IMR-90 (cell line): ENCODE data around the gene CRACDL. TPM values are rescaled to one million over a fixed set of nuclear protein-coding genes. Genes with fewer than 3 reads are reported as not detected.

ENCODE experiments used
- ATAC-seq: fragments of 200-7000 bp; cut with Tn5 transposase; 2 replicates; pipeline ENCODE4 v1.9.1; 2020; ENCODE audit warnings: low read depth, mild to moderate bottlenecking, moderate library complexity
- BruUV-seq: library from RNA; stranded (reverse); fragments of 400-500 nt; replicated peaks from 2 replicates; lab custom pipeline; 2021; lab: Mats Ljungman, UMichigan
- CTCF ChIA-PET: fragments of 300-600 bp; formaldehyde crosslinking; extraction: SDS; loops from one replicate; lab custom pipeline; 2021; ENCODE audit warnings: antibody characterized with exemption; lab: Yijun Ruan, JAX
- POLR2A ChIA-PET: fragments of 300-600 bp; sonication (Branson Sonifier 250); formaldehyde crosslinking; loops from one replicate; lab custom pipeline; 2022; ENCODE audit warnings: antibody characterized with exemption; ENCODE audit not compliant: unreplicated experiment; lab: Charles Lee
- DNase-seq: peaks from one replicate; pipeline ENCODE4 v3.0.0; 2013
- H2AFZ ChIP-seq: replicated peaks from 2 replicates; pipeline ENCODE3; 2013; ENCODE audit warnings: low read length, mild to moderate bottlenecking; ENCODE audit not compliant: poor library complexity
- H2AK5ac ChIP-seq: 2 replicates; pipeline ENCODE4 v1.6.1; 2013; ENCODE audit warnings: low read depth, low read length, inconsistent platforms
- H2AK9ac ChIP-seq: replicated peaks from 2 replicates; pipeline ENCODE3; 2013; ENCODE audit warnings: mild to moderate bottlenecking, low read depth, low read length, moderate library complexity; ENCODE audit not compliant: poor library complexity
- H2BK120ac ChIP-seq: 2 replicates; pipeline ENCODE4 v1.6.1; 2013; ENCODE audit warnings: low read depth, low read length, inconsistent platforms
- H2BK15ac ChIP-seq: 3 replicates; pipeline ENCODE4 v1.6.1; 2013; ENCODE audit warnings: low read depth, low read length, inconsistent platforms
- H2BK20ac ChIP-seq: 2 replicates; pipeline ENCODE4 v1.6.1; 2013; ENCODE audit warnings: low read depth, mild to moderate bottlenecking, inconsistent platforms, low read length, moderate library complexity
- H2BK5ac ChIP-seq: 2 replicates; pipeline ENCODE4 v1.6.1; 2013; ENCODE audit warnings: mild to moderate bottlenecking, low read depth, low read length, inconsistent platforms; ENCODE audit not compliant: poor library complexity, severe bottlenecking
- H3K14ac ChIP-seq: replicated peaks from 2 replicates; pipeline ENCODE4 v1.6.1; 2013; ENCODE audit warnings: low read depth, low read length, inconsistent platforms
- H3K18ac ChIP-seq: 2 replicates; pipeline ENCODE4 v1.6.1; 2013; ENCODE audit warnings: low read depth, low read length, control low read depth
- H3K23ac ChIP-seq: 2 replicates; pipeline ENCODE4 v1.6.1; 2013; ENCODE audit warnings: low read depth, low read length, inconsistent platforms
- H3K27ac ChIP-seq: 2 replicates; pipeline ENCODE4 v1.5.1; 2013; ENCODE audit warnings: mild to moderate bottlenecking, control low read depth, low read length; ENCODE audit not compliant: insufficient read depth
- H3K27me3 ChIP-seq: 2 replicates; pipeline ENCODE4 v1.6.1; 2013; ENCODE audit warnings: low read length; ENCODE audit not compliant: control insufficient read depth, insufficient read depth
- H3K36me3 ChIP-seq: 2 replicates; pipeline ENCODE4 v1.6.1; 2013; ENCODE audit warnings: low read length, mixed read lengths; ENCODE audit not compliant: control insufficient read depth, insufficient read depth
- H3K4ac ChIP-seq: 2 replicates; pipeline ENCODE4 v1.6.1; 2013; ENCODE audit warnings: low read depth, low read length, inconsistent platforms
- H3K4me1 ChIP-seq: 2 replicates; pipeline ENCODE4 v1.6.1; 2013; ENCODE audit warnings: low read length, mixed read lengths; ENCODE audit not compliant: control insufficient read depth, insufficient read depth
- H3K4me2 ChIP-seq: 2 replicates; pipeline ENCODE4 v1.6.1; 2013; ENCODE audit warnings: low read depth, mild to moderate bottlenecking, control low read depth, low read length, moderate library complexity
- H3K4me3 ChIP-seq: 2 replicates; pipeline ENCODE4 v1.5.1; 2013; ENCODE audit warnings: low read depth, mild to moderate bottlenecking, control low read depth, low read length, moderate library complexity; ENCODE audit not compliant: insufficient read depth
- H3K56ac ChIP-seq: 2 replicates; pipeline ENCODE4 v1.6.1; 2013; ENCODE audit warnings: low read length, inconsistent platforms; ENCODE audit not compliant: insufficient read depth; ENCODE audit errors: extremely low read depth
- H3K79me1 ChIP-seq, 2 experiments: 2 replicates each; pipeline ENCODE4 v1.6.1; 2013; ENCODE audit warnings: low read length in 2 of 2, inconsistent platforms in 1 of 2, low read depth in 1 of 2
- H3K9ac ChIP-seq: 2 replicates; pipeline ENCODE4 v1.6.1; 2013; ENCODE audit warnings: low read depth, low read length, control low read depth
- H3K9me1 ChIP-seq: 2 replicates; pipeline ENCODE4 v1.6.1; 2013; ENCODE audit warnings: low read length, inconsistent platforms; ENCODE audit not compliant: insufficient read depth
- H3K9me3 ChIP-seq: 2 replicates; pipeline ENCODE4 v1.6.1; 2013; ENCODE audit warnings: low read length; ENCODE audit not compliant: control insufficient read depth, insufficient read depth
- H4K20me1 ChIP-seq: 2 replicates; pipeline ENCODE4 v1.6.1; 2013; ENCODE audit warnings: low read length, inconsistent platforms; ENCODE audit not compliant: insufficient read depth
- H4K5ac ChIP-seq: 2 replicates; pipeline ENCODE4 v1.6.1; 2013; ENCODE audit warnings: mild to moderate bottlenecking, low read depth, low read length, control low read depth
- H4K8ac ChIP-seq, 2 experiments: 2 replicates each; pipeline ENCODE4 v1.6.1; 2013; ENCODE audit warnings: low read depth in 2 of 2, low read length in 2 of 2, control low read depth in 1 of 2, inconsistent platforms in 1 of 2
- H4K91ac ChIP-seq: 2 replicates; pipeline ENCODE4 v1.6.1; 2013; ENCODE audit warnings: low read depth, low read length, inconsistent platforms; ENCODE audit not compliant: insufficient read depth
- BHLHE40 ChIP-seq: fragments of 150-350 bp; IDR thresholded peaks from 2 replicates; pipeline ENCODE4 v1.6.1; 2016; ENCODE audit warnings: mild to moderate bottlenecking, low read depth, low read length
- CEBPB ChIP-seq: IDR thresholded peaks from 2 replicates; pipeline ENCODE4 v1.6.1; 2012; ENCODE audit warnings: low read depth, low read length, improper control_type of control experiment
- CHD1 ChIP-seq: IDR thresholded peaks from 2 replicates; pipeline ENCODE4 v1.6.1; 2012; ENCODE audit warnings: low read depth, low read length, improper control_type of control experiment
- FOS ChIP-seq: fragments of 150-350 bp; IDR thresholded peaks from 2 replicates; pipeline ENCODE4 v1.6.1; 2016; ENCODE audit warnings: low read depth, low read length
- MAFK ChIP-seq: IDR thresholded peaks from 2 replicates; pipeline ENCODE4 v1.6.1; 2012; ENCODE audit warnings: low read depth, low read length, improper control_type of control experiment
- MAZ ChIP-seq: IDR thresholded peaks from 2 replicates; pipeline ENCODE4 v1.6.1; 2012; ENCODE audit warnings: low read depth, mild to moderate bottlenecking, low read length, improper control_type of control experiment, moderate library complexity, borderline replicate concordance
- MXI1 ChIP-seq: IDR thresholded peaks from 2 replicates; pipeline ENCODE4 v1.6.1; 2012; ENCODE audit warnings: low read depth, mild to moderate bottlenecking, low read length, moderate library complexity, borderline replicate concordance
- NFE2L2 ChIP-seq: fragments of 150-350 bp; IDR thresholded peaks from 2 replicates; pipeline ENCODE4 v1.6.1; 2016; ENCODE audit warnings: low read depth, mild to moderate bottlenecking, low read length
- POLR2A ChIP-seq: IDR thresholded peaks from 2 replicates; pipeline ENCODE4 v1.6.1; 2012; ENCODE audit warnings: mild to moderate bottlenecking, low read depth, low read length
- RAD21 ChIP-seq: IDR thresholded peaks from 2 replicates; pipeline ENCODE4 v1.6.1; 2012; ENCODE audit warnings: low read length, improper control_type of control experiment
- RCOR1 ChIP-seq: IDR thresholded peaks from 2 replicates; pipeline ENCODE4 v1.6.1; 2012; ENCODE audit warnings: mild to moderate bottlenecking, low read length, improper control_type of control experiment; ENCODE audit not compliant: insufficient replicate concordance
- RFX5 ChIP-seq: IDR thresholded peaks from 2 replicates; pipeline ENCODE4 v1.8.0; 2012; ENCODE audit warnings: low read depth, mild to moderate bottlenecking, low read length, moderate library complexity
- SMC3 ChIP-seq: fragments of 150-350 bp; IDR thresholded peaks from 2 replicates; pipeline ENCODE4 v1.6.1; 2016; ENCODE audit warnings: low read depth, mild to moderate bottlenecking, antibody characterized with exemption, low read length, moderate library complexity
- WGBS, 2 experiments: methylation state at CpG; one replicate each; pipeline versions ENCODE4 v1.1.5 to v1.1.7; 2013; ENCODE audit warnings: missing lambda C conversion rate in 2 of 2; ENCODE audit not compliant: insufficient read length in 1 of 2; ENCODE audit errors: extremely low coverage in 2 of 2; 5-methylcytosine and 5-hydroxymethylcytosine counted together
- dilution Hi-C: fragments of 300-500 bp; cut with HindIII; formaldehyde crosslinking; loops from one replicate; pipeline ENCODE4 v1.14.3; 2018; ENCODE audit warnings: low sequenced_read_pairs; ENCODE audit not compliant: unreplicated experiment
- in situ Hi-C: fragments of 300-500 bp; cut with MboI; formaldehyde crosslinking; loops from 3 replicates; pipeline ENCODE4 v1.14.3; 2019; ENCODE audit warnings: low sequenced_read_pairs, inconsistent platforms, mixed read lengths
- intact Hi-C: fragments of 100-400 bp; cut with micrococcal nuclease; formaldehyde crosslinking; loops from 2 replicates; pipeline ENCODE4 v1.10.0; 2022
- polyA plus RNA-seq, 3 experiments: library from polyadenylated mRNA; depleted of rRNA; stranded (reverse); fragments of >200 nt; gene quantifications; 2 replicates each; pipeline ENCODE4 v1.2.3, GENCODE V29; 2012; ENCODE audit warnings: low replicate concordance in 1 of 3
- total RNA-seq: library from RNA; depleted of rRNA; stranded (reverse); fragments of >200 nt; gene quantifications from 2 replicates; pipeline ENCODE4 v1.2.3, GENCODE V29; 2012
- TF ChIP-seq, protein P1 (sequence below): conservative IDR thresholded peaks from 2 replicates; pipeline ENCODE4 v1.5.1; 2012; ENCODE audit warnings: mild to moderate bottlenecking, low read depth, low read length, improper control_type of control experiment
- TF ChIP-seq, protein P2 (sequence below): fragments of 150-350 bp; IDR thresholded peaks from 2 replicates; pipeline ENCODE4 v1.6.1; 2017; ENCODE audit warnings: mild to moderate bottlenecking, antibody characterized with exemption, low read length, low read depth
- TF ChIP-seq, protein P3 (sequence below): fragments of 150-350 bp; IDR thresholded peaks from 2 replicates; pipeline ENCODE4 v1.6.1; 2016; ENCODE audit warnings: low read depth, mild to moderate bottlenecking, low read length, moderate library complexity, borderline replicate concordance

The CRACDL gene
- total and polyA plus RNA-seq, 2 of the 4 experiments (the other 2 are of a cell fraction): not detected

DNA sequence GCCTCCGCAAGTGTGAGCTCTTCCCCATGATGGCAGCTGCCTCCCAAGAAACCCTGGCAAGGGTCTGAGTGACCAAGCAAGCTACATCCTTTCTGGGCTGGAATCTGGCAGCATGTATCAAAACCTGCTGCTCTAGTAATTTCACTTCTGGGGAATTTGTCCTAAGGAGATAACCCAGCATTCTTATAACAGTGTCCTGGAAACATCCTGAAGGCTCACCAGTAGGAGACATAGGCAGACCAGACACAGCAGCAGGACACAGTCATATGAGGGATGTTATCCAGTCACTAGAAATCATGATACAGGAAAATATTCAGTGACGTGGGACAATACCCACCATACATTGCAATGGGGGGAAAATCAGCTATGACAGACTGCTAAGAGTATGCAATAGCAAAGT is 64.5 kb downstream of the CRACDL start:
- Histone ChIP-seq H4K5ac (no peak overlapping the region), H2BK20ac (no peak overlapping the region), H4K8ac (no peak overlapping the region), H3K27me3 (peaks cover 24% of the 10 kb centered on the region), H2BK15ac (no peak overlapping the region), H3K4ac (no peak overlapping the region), H3K4me2 (no peak overlapping the region), H3K14ac (no peak overlapping the region), H4K91ac (no peak overlapping the region), H3K9me1 (no peaks in the 10 kb centered on the region), H3K79me1 (no peaks in the 10 kb centered on the region), H3K9ac (no peak overlapping the region), H3K9me3 (no peaks in the 10 kb centered on the region), H3K18ac (no peak overlapping the region), H3K56ac (no peak overlapping the region), H3K4me3 (no peak overlapping the region), H3K4me1 (no peaks in the 10 kb centered on the region), H2AK5ac (no peak overlapping the region), H2AK9ac (no peak overlapping the region), H2BK5ac (no peak overlapping the region), H2AFZ (no peak overlapping the region), H4K20me1 (no peaks in the 10 kb centered on the region), H3K36me3 (no peaks in the 10 kb centered on the region), H3K23ac (no peak overlapping the region), H3K27ac (no peak overlapping the region), H2BK120ac (no peak overlapping the region)
- no TSS peak for BruUV-seq
- WGBS, 2 experiments: no CpG with 5 or more reads among the region's 2 CpGs
- ChIA-PET POLR2A (no interaction called here), CTCF (no interaction called here)
- dilution Hi-C loops: no loop called here
- in situ Hi-C loops: no loop called here
- no peak for DNase-seq
- intact Hi-C loops: no loop called here
- TF ChIP-seq RCOR1: no peak
- TF ChIP-seq, protein P1, sequence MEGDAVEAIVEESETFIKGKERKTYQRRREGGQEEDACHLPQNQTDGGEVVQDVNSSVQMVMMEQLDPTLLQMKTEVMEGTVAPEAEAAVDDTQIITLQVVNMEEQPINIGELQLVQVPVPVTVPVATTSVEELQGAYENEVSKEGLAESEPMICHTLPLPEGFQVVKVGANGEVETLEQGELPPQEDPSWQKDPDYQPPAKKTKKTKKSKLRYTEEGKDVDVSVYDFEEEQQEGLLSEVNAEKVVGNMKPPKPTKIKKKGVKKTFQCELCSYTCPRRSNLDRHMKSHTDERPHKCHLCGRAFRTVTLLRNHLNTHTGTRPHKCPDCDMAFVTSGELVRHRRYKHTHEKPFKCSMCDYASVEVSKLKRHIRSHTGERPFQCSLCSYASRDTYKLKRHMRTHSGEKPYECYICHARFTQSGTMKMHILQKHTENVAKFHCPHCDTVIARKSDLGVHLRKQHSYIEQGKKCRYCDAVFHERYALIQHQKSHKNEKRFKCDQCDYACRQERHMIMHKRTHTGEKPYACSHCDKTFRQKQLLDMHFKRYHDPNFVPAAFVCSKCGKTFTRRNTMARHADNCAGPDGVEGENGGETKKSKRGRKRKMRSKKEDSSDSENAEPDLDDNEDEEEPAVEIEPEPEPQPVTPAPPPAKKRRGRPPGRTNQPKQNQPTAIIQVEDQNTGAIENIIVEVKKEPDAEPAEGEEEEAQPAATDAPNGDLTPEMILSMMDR: no peak
- no peak for TF ChIP-seq MXI1
- TF ChIP-seq CHD1: no peak
- no peak for TF ChIP-seq BHLHE40
- TF ChIP-seq RFX5: no peak
- no peak for TF ChIP-seq MAFK
- TF ChIP-seq CEBPB: no peak
- no peak for TF ChIP-seq RAD21
- no peak for TF ChIP-seq POLR2A
- TF ChIP-seq, protein P2, sequence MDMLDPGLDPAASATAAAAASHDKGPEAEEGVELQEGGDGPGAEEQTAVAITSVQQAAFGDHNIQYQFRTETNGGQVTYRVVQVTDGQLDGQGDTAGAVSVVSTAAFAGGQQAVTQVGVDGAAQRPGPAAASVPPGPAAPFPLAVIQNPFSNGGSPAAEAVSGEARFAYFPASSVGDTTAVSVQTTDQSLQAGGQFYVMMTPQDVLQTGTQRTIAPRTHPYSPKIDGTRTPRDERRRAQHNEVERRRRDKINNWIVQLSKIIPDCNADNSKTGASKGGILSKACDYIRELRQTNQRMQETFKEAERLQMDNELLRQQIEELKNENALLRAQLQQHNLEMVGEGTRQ: no peak
- no peak for TF ChIP-seq SMC3
- no peak for TF ChIP-seq FOS
- TF ChIP-seq, protein P3, sequence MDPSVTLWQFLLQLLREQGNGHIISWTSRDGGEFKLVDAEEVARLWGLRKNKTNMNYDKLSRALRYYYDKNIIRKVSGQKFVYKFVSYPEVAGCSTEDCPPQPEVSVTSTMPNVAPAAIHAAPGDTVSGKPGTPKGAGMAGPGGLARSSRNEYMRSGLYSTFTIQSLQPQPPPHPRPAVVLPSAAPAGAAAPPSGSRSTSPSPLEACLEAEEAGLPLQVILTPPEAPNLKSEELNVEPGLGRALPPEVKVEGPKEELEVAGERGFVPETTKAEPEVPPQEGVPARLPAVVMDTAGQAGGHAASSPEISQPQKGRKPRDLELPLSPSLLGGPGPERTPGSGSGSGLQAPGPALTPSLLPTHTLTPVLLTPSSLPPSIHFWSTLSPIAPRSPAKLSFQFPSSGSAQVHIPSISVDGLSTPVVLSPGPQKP: no peak
- TF ChIP-seq MAZ: no peak
- no peak for TF ChIP-seq NFE2L2
- ATAC-seq: no peak
